Lower leg skin (tissue), 4 donors: ENCODE data around the gene RAB30. TPM values are rescaled to one million over a fixed set of nuclear protein-coding genes. Genes with fewer than 3 reads are reported as not detected.

Experiments
- DNase-seq, 2 donors: peaks; one replicate each; pipeline ENCODE4 v3.0.0-alpha.2; 2019; ENCODE audit warnings: low spot score in 2 of 2
- H3K4me3 ChIP-seq: fragments of 200-600 bp; sonication (generic); 2 replicates; pipeline ENCODE4 v1.5.1; 2017; ENCODE audit warnings: mild to moderate bottlenecking, low read depth; ENCODE audit not compliant: poor library complexity, severe bottlenecking
- POLR2A ChIP-seq, 2 donors: fragments of 450-650 bp; IDR thresholded peaks; one replicate each; pipeline ENCODE4 v1.6.1; 2016 to 2017; ENCODE audit warnings: antibody characterized with exemption in 2 of 2, mild to moderate bottlenecking in 1 of 2, moderate library complexity in 1 of 2
- WGBS, 2 donors: methylation state at CpG; one replicate each; pipeline ENCODE4 v1.1.5; 2018; 5-methylcytosine and 5-hydroxymethylcytosine counted together
- intact Hi-C: fragments of 100-400 bp; cut with DNase I; formaldehyde crosslinking; loops from one replicate; pipeline ENCODE4 v1.15.0; 2023; ENCODE audit warnings: low total_unique reads
- total RNA-seq, 4 donors: library from RNA; depleted of rRNA; stranded (reverse); fragments of >200 nt; gene quantifications; one replicate each; pipeline ENCODE4 v1.1.0, GENCODE V29; 2016
- TF ChIP-seq, protein P1 (sequence below), 3 donors: fragments of 450-650 bp; IDR thresholded peaks; one replicate each; pipeline ENCODE4 v1.5.1; 2016; ENCODE audit warnings: antibody characterized with exemption in 3 of 3, mild to moderate bottlenecking in 3 of 3, moderate library complexity in 2 of 3

RAB30 gene
- total RNA-seq, 4 donors from 2014 or later: 13.4 to 53.9 (median 25.7) TPM

DNA sequence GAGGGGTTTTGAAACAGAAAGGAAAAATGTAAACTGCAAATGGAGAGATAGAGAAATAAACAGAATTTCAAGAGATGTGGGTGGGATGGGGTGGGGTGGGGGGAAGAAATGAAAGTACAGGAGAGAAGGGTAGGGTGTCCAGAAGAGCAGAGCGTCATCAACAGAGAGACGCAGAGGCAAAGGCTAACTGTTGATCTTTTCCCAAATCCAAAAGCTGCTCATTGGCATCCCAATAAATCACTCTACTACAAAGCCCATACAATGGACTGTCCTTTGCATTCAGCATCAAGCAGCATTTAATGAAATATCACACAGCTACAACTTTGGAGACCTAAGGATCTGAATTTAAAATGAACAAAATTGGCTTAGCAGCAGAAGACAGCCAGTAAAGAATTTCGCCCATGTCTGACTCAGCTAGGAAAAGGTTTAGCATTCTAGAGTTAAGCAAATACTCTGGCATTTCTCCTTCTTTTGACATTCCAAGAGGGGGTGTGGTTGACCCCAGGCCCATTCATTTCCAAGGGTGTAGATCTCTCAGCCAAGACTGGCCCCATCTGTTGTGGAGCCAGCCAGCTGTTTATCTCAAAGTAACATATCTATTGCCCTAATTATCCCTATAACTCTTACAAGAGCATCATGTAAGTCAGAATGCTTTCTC, 1.5 kb downstream of the RAB30 start:
- no peak for DNase-seq
- intact Hi-C loops: no loop called here
- TF ChIP-seq POLR2A (IDR thresholded peaks at IDR 0.05): no peak
- TF ChIP-seq, protein P1, sequence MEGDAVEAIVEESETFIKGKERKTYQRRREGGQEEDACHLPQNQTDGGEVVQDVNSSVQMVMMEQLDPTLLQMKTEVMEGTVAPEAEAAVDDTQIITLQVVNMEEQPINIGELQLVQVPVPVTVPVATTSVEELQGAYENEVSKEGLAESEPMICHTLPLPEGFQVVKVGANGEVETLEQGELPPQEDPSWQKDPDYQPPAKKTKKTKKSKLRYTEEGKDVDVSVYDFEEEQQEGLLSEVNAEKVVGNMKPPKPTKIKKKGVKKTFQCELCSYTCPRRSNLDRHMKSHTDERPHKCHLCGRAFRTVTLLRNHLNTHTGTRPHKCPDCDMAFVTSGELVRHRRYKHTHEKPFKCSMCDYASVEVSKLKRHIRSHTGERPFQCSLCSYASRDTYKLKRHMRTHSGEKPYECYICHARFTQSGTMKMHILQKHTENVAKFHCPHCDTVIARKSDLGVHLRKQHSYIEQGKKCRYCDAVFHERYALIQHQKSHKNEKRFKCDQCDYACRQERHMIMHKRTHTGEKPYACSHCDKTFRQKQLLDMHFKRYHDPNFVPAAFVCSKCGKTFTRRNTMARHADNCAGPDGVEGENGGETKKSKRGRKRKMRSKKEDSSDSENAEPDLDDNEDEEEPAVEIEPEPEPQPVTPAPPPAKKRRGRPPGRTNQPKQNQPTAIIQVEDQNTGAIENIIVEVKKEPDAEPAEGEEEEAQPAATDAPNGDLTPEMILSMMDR (IDR thresholded peaks at IDR 0.05): no peak

DNA sequence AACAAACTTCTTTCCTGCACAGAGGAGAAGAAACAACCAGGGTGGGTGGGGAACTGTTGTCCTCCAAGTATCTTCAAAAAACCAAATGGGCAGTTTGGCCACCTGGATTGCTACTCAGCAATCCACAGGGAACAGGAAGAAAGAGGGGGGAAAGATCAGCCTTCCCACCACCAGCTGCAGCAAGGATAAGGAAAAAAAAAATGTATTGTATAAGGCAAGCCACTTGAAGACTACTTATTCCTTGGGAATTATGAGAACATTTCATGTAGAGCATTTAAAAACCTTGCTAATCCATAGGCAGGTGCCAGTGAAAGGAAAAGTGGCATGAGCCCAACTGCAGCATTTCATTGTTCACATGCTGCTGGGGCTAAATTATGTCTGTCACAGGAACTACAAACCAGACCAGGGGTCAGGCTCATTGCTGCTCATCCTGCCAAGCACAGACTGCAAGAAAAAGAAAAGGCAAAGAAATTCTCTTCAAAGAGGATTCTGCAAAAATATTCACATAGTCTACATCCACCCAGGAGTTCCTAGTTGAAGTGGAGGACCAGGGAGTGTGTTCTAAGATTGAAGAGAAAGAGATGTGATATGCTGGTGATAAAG, 2.2 kb downstream of the RAB30 start:
- no peak for DNase-seq
- intact Hi-C loops: no loop called here
- TF ChIP-seq, protein P1 (IDR thresholded peaks at IDR 0.05): no peak
- TF ChIP-seq POLR2A (IDR thresholded peaks at IDR 0.05): no peak
- no peak overlapping the region for H3K4me3 ChIP-seq

More for the DNA sequence above, 1.5 kb downstream of the RAB30 start:
- no peak overlapping the region for H3K4me3 ChIP-seq
- WGBS, 2 donors: 18 to 25% methylated on average over 3 of the region's 3 CpGs

DNA sequence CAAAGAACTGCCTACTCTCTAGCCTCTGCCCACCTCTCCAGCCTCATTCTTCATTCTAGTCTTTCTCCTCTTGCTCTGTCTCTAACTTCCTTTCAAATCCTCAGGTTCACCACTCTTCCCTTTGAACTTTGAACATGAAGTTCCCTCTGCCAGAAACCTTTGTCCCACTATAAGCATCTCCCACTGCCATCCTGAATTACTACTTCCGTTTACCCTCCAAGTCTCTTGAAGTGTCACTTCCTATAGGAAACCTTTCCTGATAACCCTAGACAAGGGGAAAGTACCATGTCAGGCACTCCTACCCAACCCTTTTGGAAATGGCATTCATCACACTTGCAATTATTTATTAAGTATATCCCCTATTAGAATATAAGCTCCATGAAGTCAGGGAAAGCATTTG, 3.1 kb downstream of the RAB30 start:
- intact Hi-C loops: no loop called here
- DNase-seq: no peak
- WGBS, 2 donors: 83 to 85% methylated on average over 1 of the region's 1 CpG
- TF ChIP-seq POLR2A (IDR thresholded peaks at IDR 0.05): no peak
- TF ChIP-seq, protein P1 (IDR thresholded peaks at IDR 0.05): no peak
- H3K4me3 ChIP-seq: no peak overlapping the region

DNA sequence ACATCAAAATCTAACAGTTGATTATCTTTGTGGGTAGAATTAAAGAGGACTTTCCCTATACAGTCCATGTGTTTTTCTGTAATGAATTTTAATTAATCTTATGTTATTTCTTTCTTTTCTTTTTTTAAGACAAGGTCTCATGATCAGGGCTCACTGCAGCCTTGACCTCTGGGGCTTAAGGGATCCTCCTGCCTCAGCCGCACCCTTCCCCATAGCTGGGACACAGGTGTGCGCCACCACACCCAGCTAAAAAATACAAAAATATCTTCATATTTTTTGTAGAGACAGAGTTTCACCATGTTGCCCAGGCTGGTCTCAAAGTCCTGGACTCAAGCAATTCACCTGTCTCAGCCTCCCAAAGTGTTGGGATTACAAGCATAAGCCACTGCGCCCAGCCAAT, 7.7 kb downstream of the RAB30 start:
- WGBS, 2 donors: 95 to 98% methylated on average over 3 of the region's 3 CpGs
- TF ChIP-seq, protein P1 (IDR thresholded peaks at IDR 0.05): no peak
- no peak for TF ChIP-seq POLR2A (IDR thresholded peaks at IDR 0.05)
- DNase-seq: no peak
- intact Hi-C loops: no loop called here
- H3K4me3 ChIP-seq: no peak overlapping the region

DNA sequence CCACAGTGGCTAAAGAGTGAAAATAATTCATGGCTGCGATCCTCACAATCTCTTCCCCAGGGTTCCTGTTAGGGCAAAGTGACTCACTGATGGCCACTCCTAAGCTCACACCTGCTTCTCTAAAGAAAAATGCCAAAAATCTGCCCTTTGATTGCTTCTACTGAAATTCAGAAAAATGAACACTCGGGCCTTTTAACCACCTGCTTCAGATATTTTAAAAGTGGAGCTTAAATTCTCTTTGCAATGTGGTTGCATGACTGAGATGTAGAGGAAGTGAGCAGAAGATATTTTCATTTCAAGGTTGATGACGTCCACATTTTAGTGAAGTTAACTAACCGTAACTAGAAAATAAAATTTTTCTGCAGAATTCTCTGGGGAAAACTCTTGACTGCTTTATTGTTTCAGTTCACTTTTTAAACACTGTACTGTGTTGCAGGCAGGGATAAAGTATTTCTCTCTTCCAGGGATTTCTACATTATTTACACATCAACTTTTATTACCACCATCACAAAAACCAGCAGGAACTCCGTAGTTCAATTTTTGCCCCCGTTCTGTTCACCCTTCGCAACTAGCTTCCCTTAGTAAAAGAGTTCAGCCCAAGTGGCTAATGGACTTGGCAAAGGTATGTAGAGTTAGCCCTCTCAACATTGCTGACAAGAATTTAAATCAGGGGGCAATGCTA, 8.5 kb downstream of the RAB30 start:
- intact Hi-C loops: no loop called here
- H3K4me3 ChIP-seq: no peak overlapping the region
- TF ChIP-seq POLR2A (IDR thresholded peaks at IDR 0.05): no peak
- TF ChIP-seq, protein P1 (IDR thresholded peaks at IDR 0.05): no peak
- no peak for DNase-seq
- WGBS, 2 donors: 26 to 33% methylated on average over 7 of the region's 7 CpGs
